Measurements from ENCODE around the gene MAOB.

- TF ChIP-seq POLR2AphosphoS5 (IDR thresholded peaks at IDR 0.05; ENCODE audit: insufficient read depth, low read depth, low read length): no peak
- TF ChIP-seq, protein P1, sequence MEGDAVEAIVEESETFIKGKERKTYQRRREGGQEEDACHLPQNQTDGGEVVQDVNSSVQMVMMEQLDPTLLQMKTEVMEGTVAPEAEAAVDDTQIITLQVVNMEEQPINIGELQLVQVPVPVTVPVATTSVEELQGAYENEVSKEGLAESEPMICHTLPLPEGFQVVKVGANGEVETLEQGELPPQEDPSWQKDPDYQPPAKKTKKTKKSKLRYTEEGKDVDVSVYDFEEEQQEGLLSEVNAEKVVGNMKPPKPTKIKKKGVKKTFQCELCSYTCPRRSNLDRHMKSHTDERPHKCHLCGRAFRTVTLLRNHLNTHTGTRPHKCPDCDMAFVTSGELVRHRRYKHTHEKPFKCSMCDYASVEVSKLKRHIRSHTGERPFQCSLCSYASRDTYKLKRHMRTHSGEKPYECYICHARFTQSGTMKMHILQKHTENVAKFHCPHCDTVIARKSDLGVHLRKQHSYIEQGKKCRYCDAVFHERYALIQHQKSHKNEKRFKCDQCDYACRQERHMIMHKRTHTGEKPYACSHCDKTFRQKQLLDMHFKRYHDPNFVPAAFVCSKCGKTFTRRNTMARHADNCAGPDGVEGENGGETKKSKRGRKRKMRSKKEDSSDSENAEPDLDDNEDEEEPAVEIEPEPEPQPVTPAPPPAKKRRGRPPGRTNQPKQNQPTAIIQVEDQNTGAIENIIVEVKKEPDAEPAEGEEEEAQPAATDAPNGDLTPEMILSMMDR (IDR thresholded peaks at IDR 0.05; ENCODE audit: extremely low read depth in 1 of 2, insufficient read depth in 1 of 2, low read depth in 1 of 2, low read length in 2 of 2): no peak
- no peak for TF ChIP-seq MAX (IDR thresholded peaks at IDR 0.05; ENCODE audit: insufficient read depth, insufficient read length)
- no peak for TF ChIP-seq POLR2A (IDR thresholded peaks at IDR 0.05; ENCODE audit: low read depth, low read length)
Observed at GRCh38 chrX:43744284-43744683, 138.0 kb downstream of the MAOB start.

All from endothelial cell of umbilical vein (primary cell).